A673 (cell line): ENCODE results near the gene NRTN. TPM values are rescaled to one million over a fixed set of nuclear protein-coding genes. Genes with fewer than 3 reads are reported as not detected.

ENCODE experiments used
- BruUV-seq: library from RNA; stranded (reverse); fragments of 400-500 nt; replicated peaks from 2 replicates; lab custom pipeline; 2021; lab: Mats Ljungman, UMichigan
- CTCF ChIA-PET: fragments of 300-600 bp; sonication (Branson Sonifier 250); formaldehyde crosslinking; loops from one replicate; lab custom pipeline; 2022; ENCODE audit warnings: antibody characterized with exemption; lab: Charles Lee
- POLR2A ChIA-PET: fragments of 300-600 bp; sonication (Branson Sonifier 250); formaldehyde crosslinking; loops from one replicate; lab custom pipeline; 2022; ENCODE audit warnings: antibody characterized with exemption; ENCODE audit not compliant: low non-redundant PET; lab: Charles Lee
- DNase-seq: peaks from one replicate; pipeline ENCODE4 v3.0.0-alpha.2; 2015; ENCODE audit warnings: low spot score
- H3K27ac ChIP-seq: fragments of 200-600 bp; sonication (generic); 2 replicates; pipeline ENCODE4 v1.5.1; 2016; ENCODE audit warnings: mixed run types, low read depth, mild to moderate bottlenecking, mixed read lengths, antibody characterized with exemption, low read length; ENCODE audit not compliant: poor library complexity, severe bottlenecking
- H3K27me3 ChIP-seq: fragments of 200-600 bp; sonication (generic); replicated peaks from 2 replicates; pipeline ENCODE4 v1.6.1; 2017; ENCODE audit warnings: mixed run types, low read depth, mild to moderate bottlenecking, mixed read lengths, antibody characterized with exemption, low read length; ENCODE audit not compliant: insufficient read depth, poor library complexity
- H3K36me3 ChIP-seq: fragments of 200-600 bp; sonication (generic); 2 replicates; pipeline ENCODE4 v1.6.1; 2016; ENCODE audit warnings: mixed run types, mild to moderate bottlenecking, mixed read lengths, antibody characterized with exemption, low read length; ENCODE audit not compliant: insufficient read depth, poor library complexity, severe bottlenecking
- H3K4me1 ChIP-seq: fragments of 200-600 bp; sonication (generic); 2 replicates; pipeline ENCODE4 v1.6.1; 2017; ENCODE audit warnings: mixed run types, mild to moderate bottlenecking, mixed read lengths, antibody characterized with exemption, low read length; ENCODE audit not compliant: insufficient read depth, poor library complexity, severe bottlenecking
- H3K4me3 ChIP-seq: fragments of 200-600 bp; sonication (generic); 2 replicates; pipeline ENCODE4 v1.5.1; 2016; ENCODE audit warnings: low read depth, mixed run types, mild to moderate bottlenecking, mixed read lengths, low read length; ENCODE audit not compliant: poor library complexity, severe bottlenecking
- H3K9me3 ChIP-seq: fragments of 200-600 bp; sonication (generic); 2 replicates; pipeline ENCODE4 v1.6.1; 2016; ENCODE audit warnings: mixed run types, low read depth, mild to moderate bottlenecking, mixed read lengths, antibody characterized with exemption, low read length; ENCODE audit not compliant: poor library complexity, severe bottlenecking
- CTCF ChIP-seq: fragments of 300-800, 200-600 bp; sonication (generic); conservative IDR thresholded peaks from 2 replicates; pipeline ENCODE4 v1.5.1; 2017; ENCODE audit warnings: low read depth, mild to moderate bottlenecking, antibody characterized with exemption, low read length, moderate library complexity, mixed read lengths
- EZH2 ChIP-seq: fragments of 200-600 bp; sonication (generic); IDR thresholded peaks from 2 replicates; pipeline ENCODE4 v1.6.1; 2017; ENCODE audit warnings: borderline replicate concordance, low read depth, mild to moderate bottlenecking, mixed read lengths, antibody characterized with exemption, low read length; ENCODE audit not compliant: poor library complexity, severe bottlenecking
- intact Hi-C: fragments of 100-400 bp; cut with micrococcal nuclease; formaldehyde crosslinking; loops from one replicate; pipeline ENCODE4 v1.10.0; 2022; ENCODE audit not compliant: unreplicated experiment
- total RNA-seq: library from RNA; stranded (reverse); gene quantifications from 2 replicates; pipeline ENCODE4 v1.2.3, GENCODE V29; 2021

The NRTN gene
- total RNA-seq, 1 experiment from 2014 or later, result 1.6 TPM

GRCh38 chr19:5806905-5807304 is 2.0 kb downstream of the NRTN start:
- no peak for TF ChIP-seq CTCF
- TF ChIP-seq EZH2, result no peak
- DNase-seq, result no peak
- no peaks in the 10 kb centered on the region for H3K36me3 ChIP-seq
- no peaks in the 10 kb centered on the region for H3K9me3 ChIP-seq
- CTCF ChIA-PET, result no interaction called here
- peaks cover 30% of the 10 kb centered on the region for H3K4me1 ChIP-seq
- BruUV-seq, result no TSS peak
- POLR2A ChIA-PET, result no interaction called here
- intact Hi-C loops, result no loop called here
- H3K4me3 ChIP-seq, result no peak overlapping the region
- no peak overlapping the region for H3K27ac ChIP-seq
- H3K27me3 ChIP-seq, result no peaks in the 10 kb centered on the region

GRCh38 chr19:5808120-5808816 is 3.4 kb downstream of the NRTN start:
- H3K4me1 ChIP-seq, result peaks cover 21% of the 10 kb centered on the region
- intact Hi-C loops, result no loop called here
- H3K36me3 ChIP-seq, result no peaks in the 10 kb centered on the region
- ChIA-PET CTCF (interaction anchor here (0.7 kb wide), 1 partner anchor 31 kb away, joined by 4 read pairs; no protein-coding TSS in a partner anchor), POLR2A (no interaction called here)
- no peak overlapping the region for H3K27ac ChIP-seq
- H3K9me3 ChIP-seq, result no peaks in the 10 kb centered on the region
- no peak overlapping the region for H3K4me3 ChIP-seq
- H3K27me3 ChIP-seq, result no peaks in the 10 kb centered on the region
- no peak for TF ChIP-seq EZH2
- no peak for TF ChIP-seq CTCF
- no peak for DNase-seq
- BruUV-seq, result no TSS peak

- Histone ChIP-seq H3K9me3 (no peaks in the 10 kb centered on the region), H3K27me3 (no peaks in the 10 kb centered on the region), H3K4me1 (peaks cover 16% of the 10 kb centered on the region), H3K27ac (no peak overlapping the region), H3K36me3 (no peaks in the 10 kb centered on the region), H3K4me3 (no peak overlapping the region)
- no peak for TF ChIP-seq EZH2
- no peak for TF ChIP-seq CTCF
- BruUV-seq, result no TSS peak
- DNase-seq, result no peak
- intact Hi-C loops, result no loop called here
- ChIA-PET CTCF (interaction anchor here (0.7 kb wide), 1 partner anchor 31 kb away, joined by 4 read pairs; no protein-coding TSS in a partner anchor), POLR2A (no interaction called here)
Measured at GRCh38 chr19:5809053-5809452, 4.2 kb downstream of the NRTN start.
